ENCODE results near the gene CDKAL1. TPM values are rescaled to one million over a fixed set of nuclear protein-coding genes. Genes with fewer than 3 reads are reported as not detected.

CDKAL1 gene
- total and polyA plus RNA-seq, 2 experiments from 2014 or later, result 14.4 to 19.5 TPM

DNA sequence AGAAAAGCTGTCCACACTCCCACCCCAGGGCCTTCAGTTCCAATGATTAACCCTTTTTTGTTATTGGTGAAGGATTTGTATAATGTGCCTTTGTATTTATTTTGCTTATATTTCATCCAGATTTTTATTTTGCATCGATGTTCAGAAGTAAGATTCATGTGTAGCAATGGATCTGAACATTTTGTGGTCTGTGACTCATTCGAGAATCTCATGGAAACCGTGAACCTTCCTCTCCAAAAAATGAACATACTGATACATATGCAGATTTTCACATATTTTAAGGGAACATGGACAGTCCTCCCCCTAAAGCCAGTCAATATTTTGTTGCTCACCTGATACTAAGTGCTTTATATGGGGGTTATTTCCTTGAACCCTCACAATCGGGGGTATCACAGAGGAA lies 637.5 kb downstream of the CDKAL1 start:
- Histone ChIP-seq H2AFZ (no peak overlapping the region), H3K79me2 (no peaks in the 10 kb centered on the region), H3K4me3 (no peak overlapping the region), H4K20me1 (ENCODE audit: insufficient read depth, poor library complexity, severe bottlenecking) (no peaks in the 10 kb centered on the region), H3K4me2 (no peak overlapping the region), H3K4me1 (ENCODE audit: insufficient read depth) (no peaks in the 10 kb centered on the region), H3K9me3 (ENCODE audit: low read depth) (no peaks in the 10 kb centered on the region), H3K9me2 (replicated peaks; ENCODE audit: insufficient read depth) (no peaks in the 10 kb centered on the region), H3K27me3 (no peaks in the 10 kb centered on the region), H3K27ac (no peak overlapping the region), H3K36me3 (replicated peaks; ENCODE audit: insufficient read depth, low read depth) (no peaks in the 10 kb centered on the region)
- TF ChIP-seq EZH2phosphoT487 (IDR thresholded peaks at IDR 0.05; ENCODE audit: low read depth, severe bottlenecking, unreplicated experiment) (no peak), EZH2 (IDR thresholded peaks at IDR 0.05; ENCODE audit: borderline replicate concordance) (no peak), CTCF (IDR thresholded peaks at IDR 0.05; ENCODE audit: poor library complexity) (no peak)
- no peak for DNase-seq (ENCODE audit: low spot score)
- 94% methylated on average over 4 of the region's 4 CpGs for WGBS (ENCODE audit: low lambda C conversion rate, missing lambda C conversion rate)

DNA sequence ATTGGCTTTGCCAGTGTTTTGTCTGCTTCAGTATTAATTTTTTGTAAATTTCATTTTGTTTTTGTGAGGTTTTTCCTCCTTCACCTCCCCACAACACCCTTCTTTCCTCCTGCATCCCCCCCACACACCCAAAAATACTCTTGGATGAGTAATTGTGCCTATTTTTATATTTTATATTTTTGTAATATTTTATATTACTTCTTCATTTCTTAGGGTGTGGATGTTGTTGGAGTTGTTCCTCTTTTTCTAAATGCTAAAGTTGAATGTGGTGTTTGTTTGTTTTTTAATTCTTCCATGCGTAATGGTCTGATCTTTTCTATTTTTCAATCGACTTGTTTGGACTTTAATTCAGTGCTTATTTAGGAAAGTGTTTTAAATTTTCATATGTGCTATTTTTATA lies 638.8 kb downstream of the CDKAL1 start:
- H3K36me3 ChIP-seq (replicated peaks; ENCODE audit: insufficient read depth, low read depth), result no peaks in the 10 kb centered on the region
- WGBS (ENCODE audit: low lambda C conversion rate, missing lambda C conversion rate), result 86% methylated on average over 2 of the region's 2 CpGs
- H3K9me3 ChIP-seq (ENCODE audit: low read depth), result no peaks in the 10 kb centered on the region
- no peak overlapping the region for H2AFZ ChIP-seq
- no peaks in the 10 kb centered on the region for H4K20me1 ChIP-seq (ENCODE audit: insufficient read depth, poor library complexity, severe bottlenecking)
- H3K27me3 ChIP-seq, result no peaks in the 10 kb centered on the region
- H3K4me3 ChIP-seq, result no peak overlapping the region
- no peak overlapping the region for H3K27ac ChIP-seq
- H3K4me1 ChIP-seq (ENCODE audit: insufficient read depth), result no peaks in the 10 kb centered on the region
- H3K79me2 ChIP-seq, result no peaks in the 10 kb centered on the region
- no peak for DNase-seq (ENCODE audit: low spot score)
- H3K4me2 ChIP-seq, result no peak overlapping the region
- no peaks in the 10 kb centered on the region for H3K9me2 ChIP-seq (replicated peaks; ENCODE audit: insufficient read depth)
- TF ChIP-seq CTCF (IDR thresholded peaks at IDR 0.05; ENCODE audit: poor library complexity) (no peak), EZH2phosphoT487 (IDR thresholded peaks at IDR 0.05; ENCODE audit: low read depth, severe bottlenecking, unreplicated experiment) (no peak), EZH2 (IDR thresholded peaks at IDR 0.05; ENCODE audit: borderline replicate concordance) (no peak)

GRCh38 chr6:21173678-21174077 lies 639.4 kb downstream of the CDKAL1 start:
- Histone ChIP-seq H3K9me3 (ENCODE audit: low read depth) (no peaks in the 10 kb centered on the region), H3K27me3 (no peaks in the 10 kb centered on the region), H3K4me2 (no peak overlapping the region), H3K9me2 (replicated peaks; ENCODE audit: insufficient read depth) (no peaks in the 10 kb centered on the region), H3K79me2 (no peaks in the 10 kb centered on the region), H3K4me3 (no peak overlapping the region), H3K36me3 (replicated peaks; ENCODE audit: insufficient read depth, low read depth) (no peaks in the 10 kb centered on the region), H3K4me1 (ENCODE audit: insufficient read depth) (no peaks in the 10 kb centered on the region), H4K20me1 (ENCODE audit: insufficient read depth, poor library complexity, severe bottlenecking) (no peaks in the 10 kb centered on the region), H3K27ac (no peak overlapping the region), H2AFZ (no peak overlapping the region)
- no peak for TF ChIP-seq EZH2phosphoT487 (IDR thresholded peaks at IDR 0.05; ENCODE audit: low read depth, severe bottlenecking, unreplicated experiment)
- no peak for TF ChIP-seq EZH2 (IDR thresholded peaks at IDR 0.05; ENCODE audit: borderline replicate concordance)
- TF ChIP-seq CTCF (IDR thresholded peaks at IDR 0.05; ENCODE audit: poor library complexity), result no peak
- DNase-seq (ENCODE audit: low spot score), result no peak
- WGBS (ENCODE audit: low lambda C conversion rate, missing lambda C conversion rate), result 90% methylated on average over 2 of the region's 2 CpGs

GRCh38 chr6:21176197-21176596 lies 641.9 kb downstream of the CDKAL1 start:
- WGBS (ENCODE audit: low lambda C conversion rate, missing lambda C conversion rate), result 98% methylated on average over 4 of the region's 4 CpGs
- H2AFZ ChIP-seq, result no peak overlapping the region
- TF ChIP-seq EZH2 (IDR thresholded peaks at IDR 0.05; ENCODE audit: borderline replicate concordance) (no peak), EZH2phosphoT487 (IDR thresholded peaks at IDR 0.05; ENCODE audit: low read depth, severe bottlenecking, unreplicated experiment) (no peak), CTCF (IDR thresholded peaks at IDR 0.05; ENCODE audit: poor library complexity) (no peak)

More at GRCh38 chr6:21176197-21176596, 641.9 kb downstream of the CDKAL1 start:
- Histone ChIP-seq H3K4me3 (no peak overlapping the region), H3K27me3 (no peaks in the 10 kb centered on the region), H3K27ac (no peak overlapping the region), H3K9me2 (replicated peaks; ENCODE audit: insufficient read depth) (no peaks in the 10 kb centered on the region), H3K4me2 (no peak overlapping the region), H3K9me3 (ENCODE audit: low read depth) (no peaks in the 10 kb centered on the region), H3K79me2 (no peaks in the 10 kb centered on the region), H4K20me1 (ENCODE audit: insufficient read depth, poor library complexity, severe bottlenecking) (no peaks in the 10 kb centered on the region), H3K36me3 (replicated peaks; ENCODE audit: insufficient read depth, low read depth) (no peaks in the 10 kb centered on the region), H3K4me1 (ENCODE audit: insufficient read depth) (no peaks in the 10 kb centered on the region)
- DNase-seq (ENCODE audit: low spot score), result no peak

Data from hepatocyte (in vitro differentiated cells).